OCI-LY1 (cell line): Measurements from ENCODE around the gene MAN1A2.

Experiments used
- EZH2 ChIP-seq: fragments of 200-600 bp; sonication (generic), shearing (Covaris generic); IDR thresholded peaks from 2 replicates; pipeline ENCODE4 v1.8.0; 2017; ENCODE audit warnings: borderline replicate concordance, mixed run types, mild to moderate bottlenecking, antibody characterized with exemption, low read length, moderate library complexity, mixed read lengths
- TF ChIP-seq, protein P1 (sequence below): fragments of 200-600 bp; sonication (generic), shearing (Covaris generic); IDR thresholded peaks from 2 replicates; pipeline ENCODE4 v1.5.1; 2017; ENCODE audit warnings: mild to moderate bottlenecking, antibody characterized with exemption, low read length, moderate library complexity, mixed read lengths

- TF ChIP-seq, protein P1, sequence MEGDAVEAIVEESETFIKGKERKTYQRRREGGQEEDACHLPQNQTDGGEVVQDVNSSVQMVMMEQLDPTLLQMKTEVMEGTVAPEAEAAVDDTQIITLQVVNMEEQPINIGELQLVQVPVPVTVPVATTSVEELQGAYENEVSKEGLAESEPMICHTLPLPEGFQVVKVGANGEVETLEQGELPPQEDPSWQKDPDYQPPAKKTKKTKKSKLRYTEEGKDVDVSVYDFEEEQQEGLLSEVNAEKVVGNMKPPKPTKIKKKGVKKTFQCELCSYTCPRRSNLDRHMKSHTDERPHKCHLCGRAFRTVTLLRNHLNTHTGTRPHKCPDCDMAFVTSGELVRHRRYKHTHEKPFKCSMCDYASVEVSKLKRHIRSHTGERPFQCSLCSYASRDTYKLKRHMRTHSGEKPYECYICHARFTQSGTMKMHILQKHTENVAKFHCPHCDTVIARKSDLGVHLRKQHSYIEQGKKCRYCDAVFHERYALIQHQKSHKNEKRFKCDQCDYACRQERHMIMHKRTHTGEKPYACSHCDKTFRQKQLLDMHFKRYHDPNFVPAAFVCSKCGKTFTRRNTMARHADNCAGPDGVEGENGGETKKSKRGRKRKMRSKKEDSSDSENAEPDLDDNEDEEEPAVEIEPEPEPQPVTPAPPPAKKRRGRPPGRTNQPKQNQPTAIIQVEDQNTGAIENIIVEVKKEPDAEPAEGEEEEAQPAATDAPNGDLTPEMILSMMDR, result no peak
- no peak for TF ChIP-seq EZH2
These were observed 188.6 kb downstream of the MAN1A2 start for GRCh38 chr1:117555806-117556205.
